ENCODE measurements around the gene STAMBP.
"Not testable (repeated sequence)": the region's sequence is repeated elsewhere in the genome, so short reads cannot be mapped to it uniquely, and the experiment has no call there.

The STAMBP gene

GRCh38 chr2:73828818-73829570 is at the start of gene STAMBP:
Gene STAMBP (plus strand): TSS chr2:73828961. CDS start chr2:73830857, 1,896 bp downstream.
- peak; percentile 65 for DNase-seq

GRCh38 chr2:73779467-73780236 is 49.1 kb upstream of the STAMBP start, which contains the start of gene DUSP11:
Gene DUSP11 (minus strand): TSS chr2:73780103. CDS start chr2:73779974, 129 bp downstream.
- peak; percentile 83 for DNase-seq

GRCh38 chr2:73780237-73780582 is 48.6 kb upstream of the STAMBP start:
- no peak for DNase-seq

DNA sequence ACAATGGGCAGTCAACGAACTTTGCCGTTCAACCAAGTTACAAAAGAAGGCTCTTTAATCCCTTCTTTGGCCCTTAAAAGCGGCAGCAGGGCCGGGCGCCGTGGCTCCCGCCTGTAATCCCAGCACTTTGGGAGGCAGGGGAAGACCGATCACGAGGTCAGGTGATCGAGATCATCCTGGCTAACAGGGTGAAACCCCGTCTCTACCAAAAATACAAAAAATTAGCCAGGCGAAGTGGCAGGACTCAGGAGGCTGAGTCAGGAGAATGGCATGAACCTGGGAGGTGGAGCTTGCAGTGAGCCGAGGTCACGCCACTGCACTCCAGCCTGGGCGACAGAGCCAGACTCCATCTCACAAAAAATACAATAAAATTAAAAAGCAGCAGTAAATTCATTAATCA is 45.4 kb upstream of the STAMBP start:
- not testable (repeated sequence) for DNase-seq

- DNase-seq, result not testable (repeated sequence)
Measured at GRCh38 chr2:73783883-73784282, 44.9 kb upstream of the STAMBP start, which contains the start of gene C2orf78. Gene C2orf78 (plus strand): TSS chr2:73784183. CDS start chr2:73784310, 127 bp downstream.

DNA sequence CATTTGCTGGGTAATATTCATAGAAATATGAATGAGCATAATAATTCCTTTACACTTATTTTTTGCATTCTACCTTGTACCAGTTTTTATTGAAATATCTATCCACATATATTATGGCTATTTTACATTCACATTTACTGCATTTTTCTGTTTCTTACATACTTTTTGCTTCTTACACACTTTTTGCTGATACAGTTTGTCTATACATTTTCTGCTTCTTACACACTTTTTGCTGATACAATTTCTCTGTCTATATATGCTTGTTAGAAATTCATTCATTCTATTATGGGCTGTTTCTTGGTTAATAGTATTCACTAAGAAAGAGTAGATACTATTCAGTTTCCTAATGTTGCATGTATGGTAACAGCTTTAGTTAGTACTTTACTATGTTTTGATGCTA is 16.9 kb upstream of the STAMBP start:
- no peak for DNase-seq

- no peak for DNase-seq
Measured at GRCh38 chr2:73812635-73813034, 16.1 kb upstream of the STAMBP start.

DNA sequence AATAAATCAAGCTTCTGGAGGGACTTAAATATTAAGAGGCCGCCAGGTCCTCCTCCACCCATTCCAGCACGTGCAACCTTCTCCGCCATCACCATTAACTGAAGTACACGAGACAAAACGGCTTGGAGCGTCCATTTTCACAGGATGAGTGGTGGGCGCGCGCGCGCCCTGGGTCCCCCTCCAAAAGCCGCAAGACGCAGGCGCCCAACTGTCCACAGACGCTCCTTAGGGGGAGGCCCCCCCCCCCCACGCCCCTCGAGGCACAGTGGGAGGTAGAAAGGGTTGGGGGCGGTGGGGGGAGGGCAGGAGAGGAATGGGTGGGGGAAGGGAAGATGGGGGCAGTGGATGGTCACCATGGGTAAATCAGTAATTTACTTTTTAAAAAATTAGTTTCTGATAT is 10.5 kb upstream of the STAMBP start:
- no peak for DNase-seq

GRCh38 chr2:73821227-73821626 is 7.5 kb upstream of the STAMBP start:
- no peak for DNase-seq

GRCh38 chr2:73821669-73822068 is 7.1 kb upstream of the STAMBP start:
- no peak for DNase-seq

DNA sequence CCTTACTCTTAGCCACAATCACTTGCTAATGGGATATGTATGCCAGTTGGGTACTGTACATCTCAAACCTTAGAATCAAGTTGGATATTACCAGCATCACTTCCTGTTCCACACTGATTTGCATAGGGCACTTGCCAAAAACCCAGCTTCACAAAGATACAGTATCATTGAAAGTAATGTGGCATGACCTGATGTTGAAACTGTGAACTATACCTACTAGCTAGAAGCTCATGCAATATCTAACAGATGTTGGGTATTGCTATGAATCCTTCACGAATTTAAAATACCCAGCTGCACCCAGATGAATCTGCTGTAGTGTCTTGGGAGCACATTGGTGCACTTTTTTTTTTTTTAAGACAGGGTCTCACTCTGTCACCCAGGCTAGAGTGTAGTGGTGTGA is 6.5 kb upstream of the STAMBP start:
- DNase-seq, result no peak

GRCh38 chr2:73822991-73823390 is 5.8 kb upstream of the STAMBP start:
- no peak for DNase-seq

- no peak for DNase-seq
Measured at GRCh38 chr2:73823416-73823815, 5.3 kb upstream of the STAMBP start.

DNA sequence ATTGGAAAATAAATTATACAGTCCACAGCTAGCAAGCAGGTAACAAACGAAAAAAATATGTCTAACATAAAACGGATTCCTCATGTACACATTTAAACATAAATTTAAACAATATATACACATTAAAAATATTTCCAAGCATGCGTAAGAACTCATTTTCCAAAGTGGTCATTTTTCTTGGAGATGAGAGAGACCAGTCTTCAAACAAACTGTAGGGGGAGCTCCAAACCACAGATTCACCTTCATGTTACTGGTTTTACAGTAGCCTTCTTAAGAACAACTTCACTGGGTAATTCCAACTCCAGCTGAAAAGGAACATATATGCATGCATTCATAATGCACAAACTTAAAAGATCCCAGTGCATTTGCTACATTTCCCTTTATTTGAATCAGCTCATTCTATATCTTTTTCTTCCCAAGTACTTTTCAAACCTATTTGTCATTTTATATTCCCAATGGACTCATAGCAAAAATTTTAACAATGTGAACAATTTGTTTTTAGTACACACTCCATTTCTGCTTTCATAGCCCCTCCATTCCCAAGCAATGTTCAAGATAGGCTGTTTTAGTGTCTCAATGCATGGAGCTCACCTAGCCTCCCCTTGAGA is 4.7 kb upstream of the STAMBP start:
- no peak for DNase-seq

DNA sequence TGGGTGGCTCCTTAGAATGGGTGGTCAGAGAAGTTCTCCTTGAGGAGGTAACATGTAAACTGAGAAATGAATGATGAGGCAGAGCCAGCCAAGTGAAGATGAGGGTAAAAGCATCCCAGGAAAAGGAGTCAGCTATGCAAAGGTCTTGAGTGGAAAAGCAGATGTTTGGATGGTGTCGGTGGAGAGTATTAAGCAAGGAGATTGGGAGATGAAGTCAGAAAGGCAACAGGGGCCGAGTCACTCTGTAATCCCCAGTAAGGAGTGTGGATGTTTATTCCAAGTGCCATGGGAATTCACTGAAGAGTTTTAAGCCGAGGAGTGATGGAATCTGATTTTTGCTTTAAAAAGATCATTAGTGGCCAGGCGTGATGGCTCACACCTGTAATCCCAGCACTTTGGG is 3.4 kb upstream of the STAMBP start:
- DNase-seq, result no peak

- DNase-seq, result no peak
Measured at GRCh38 chr2:73827018-73827417, 1.7 kb upstream of the STAMBP start.

- no peak for DNase-seq
Measured at GRCh38 chr2:73827660-73828388, 937 bp upstream of the STAMBP start.

DNA sequence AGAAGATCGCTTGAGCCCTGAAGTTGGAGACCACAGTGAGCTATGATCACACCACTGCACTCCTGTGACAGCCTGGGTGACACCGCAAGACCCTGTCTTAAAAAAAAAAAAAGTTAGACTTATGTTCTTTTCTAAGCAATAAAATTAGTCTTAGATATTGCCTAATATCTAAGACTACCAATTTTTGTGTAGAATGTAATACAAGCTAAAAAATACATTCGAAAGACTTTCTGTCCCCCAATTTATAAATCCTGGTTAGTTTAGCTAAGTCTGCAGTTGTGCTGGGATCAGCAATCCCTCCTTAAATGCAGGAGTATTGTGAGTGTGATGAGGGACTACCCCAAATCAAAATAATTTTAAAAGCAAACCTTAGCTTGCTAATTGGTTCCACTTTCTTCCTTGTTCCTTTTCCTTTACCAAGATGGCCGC is 358 bp upstream of the STAMBP start:
- DNase-seq, result no peak

DNA sequence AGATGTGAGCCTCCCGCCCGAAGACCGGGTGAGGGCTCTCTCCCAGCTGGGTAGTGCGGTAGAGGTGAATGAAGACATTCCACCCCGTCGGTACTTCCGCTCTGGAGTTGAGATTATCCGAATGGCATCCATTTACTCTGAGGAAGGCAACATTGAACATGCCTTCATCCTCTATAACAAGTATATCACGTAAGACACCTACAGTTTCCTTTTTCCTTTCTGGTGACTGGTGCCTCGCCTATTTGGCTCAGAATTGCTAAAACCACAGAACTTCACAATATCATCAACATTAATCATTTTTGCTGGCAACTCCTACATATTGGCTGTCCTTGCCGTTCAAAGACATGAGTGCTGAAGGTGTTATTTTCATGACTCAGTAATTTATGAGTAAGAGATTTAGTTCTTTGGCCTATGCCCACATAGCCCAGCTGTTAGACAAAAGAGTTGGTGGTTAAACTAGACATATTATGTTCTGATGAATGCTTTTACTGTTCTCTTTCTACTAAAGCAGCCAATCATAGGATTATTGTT is 2.2 kb downstream of the STAMBP start:
- no peak for DNase-seq

DNA sequence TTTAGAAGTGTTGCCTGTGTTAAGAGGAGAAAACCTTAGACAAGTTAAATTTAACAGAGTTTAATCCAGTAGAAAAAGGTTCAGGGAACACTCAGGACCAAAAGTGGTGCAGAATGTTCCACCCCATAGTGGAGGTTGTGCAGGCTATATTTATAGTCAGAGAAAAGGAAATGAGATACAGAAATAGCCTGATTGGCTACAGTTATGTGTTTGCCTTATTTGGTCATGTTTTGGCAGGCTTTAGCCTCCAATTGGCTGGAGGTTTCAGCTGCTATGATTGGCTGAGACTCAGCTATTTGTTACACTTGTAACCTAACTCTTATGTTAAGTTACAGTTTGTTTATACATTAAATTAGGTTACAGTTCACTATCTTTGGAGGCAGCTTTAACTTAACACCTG is 4.2 kb downstream of the STAMBP start:
- DNase-seq, result no peak

- no peak for DNase-seq
Measured at GRCh38 chr2:73836141-73836943, 7.6 kb downstream of the STAMBP start.
